HepG2 (cell line): Measurements from ENCODE around the gene HSPA1B. TPM values are rescaled to one million over a fixed set of nuclear protein-coding genes. Genes with fewer than 3 reads are reported as not detected.
"Not testable (repeated sequence)": the region's sequence is repeated elsewhere in the genome, so short reads cannot be mapped to it uniquely, and the experiment has no call there.

Source experiments
- ATAC-seq: fragments of 200-7000 bp; cut with Tn5 transposase; 3 replicates; pipeline ENCODE4 v1.9.1; 2020; ENCODE audit warnings: mild to moderate bottlenecking, moderate library complexity
- BruUV-seq: library from RNA; stranded (reverse); fragments of 400-500 nt; replicated peaks from 2 replicates; lab custom pipeline; 2021; lab: Mats Ljungman, UMichigan
- CTCF ChIA-PET: fragments of 300-600 bp; formaldehyde crosslinking; extraction: SDS; loops from one replicate; lab custom pipeline; 2021; ENCODE audit warnings: low total read pairs, inconsistent platforms, low intra/inter-chr PET ratio; lab: Yijun Ruan, JAX
- POLR2A ChIA-PET: fragments of 350-600 bp; sonication (Branson Sonifier 250); formaldehyde crosslinking; loops from one replicate; lab custom pipeline; 2020; ENCODE audit warnings: antibody characterized with exemption, inconsistent platforms; lab: Yijun Ruan, JAX
- DNase-seq: peaks from one replicate; pipeline ENCODE4 v3.0.0-alpha.2; 2015; ENCODE audit warnings: low spot score
- FAIRE-seq: peaks from 3 replicates; lab custom pipeline; 2011; peaks lifted over from hg19 to GRCh38; lab: Jason Lieb, UNC
- H2AFZ ChIP-seq: one replicate; pipeline ENCODE4 v1.6.1; 2011; ENCODE audit warnings: low read length, inconsistent platforms
- H3K27ac ChIP-seq: fragments of 300-600 bp; 3 replicates; pipeline ENCODE4 v1.8.0; 2011; ENCODE audit warnings: mixed run types, mild to moderate bottlenecking, mixed read lengths, low read length, inconsistent platforms; ENCODE audit not compliant: insufficient read depth; ENCODE audit errors: extremely low read length
- H3K27me3 ChIP-seq, 2 experiments: fragments of 200-600 bp in 1 of 2; 2 replicates in 1 of 2; 3 replicates in 1 of 2; pipeline versions ENCODE4 v1.6.0 to v1.8.0; 2011; ENCODE audit warnings: low read length in 2 of 2, mild to moderate bottlenecking in 2 of 2, moderate library complexity in 2 of 2, inconsistent platforms in 1 of 2; ENCODE audit not compliant: insufficient read depth in 2 of 2, control insufficient read depth in 1 of 2
- H3K36me3 ChIP-seq, 2 experiments: fragments of 200-600 bp in 1 of 2; replicated peaks in 1 of 2; 2 replicates in 1 of 2; 3 replicates in 1 of 2; pipeline versions ENCODE4 v1.5.1 to v1.8.0; 2011; ENCODE audit warnings: low read length in 2 of 2, inconsistent platforms in 1 of 2; ENCODE audit not compliant: insufficient read depth in 2 of 2, control insufficient read depth in 1 of 2
- H3K4me1 ChIP-seq: 2 replicates; pipeline ENCODE4 v1.5.1; 2012; ENCODE audit warnings: low read length, inconsistent platforms; ENCODE audit not compliant: insufficient read depth
- H3K4me2 ChIP-seq: 2 replicates; pipeline ENCODE4 v1.6.0; 2011; ENCODE audit warnings: low read depth, low read length, inconsistent platforms
- H3K4me3 ChIP-seq, 3 experiments: fragments of 200-600 bp in 1 of 3; sonication (generic), shearing (Covaris generic) in 1 of 3; replicated peaks in 1 of 3; 2 replicates each; pipeline ENCODE4 v1.5.1; 2011 to 2016; ENCODE audit warnings: low read length in 3 of 3, inconsistent platforms in 2 of 3, low read depth in 2 of 3, mild to moderate bottlenecking in 2 of 3, control low read depth in 1 of 3, mixed read lengths in 1 of 3; ENCODE audit not compliant: insufficient read depth in 1 of 3
- H3K79me2 ChIP-seq: one replicate; pipeline ENCODE4 v1.6.1; 2011; ENCODE audit warnings: low read length, inconsistent platforms; ENCODE audit not compliant: insufficient read depth
- H3K9ac ChIP-seq: 2 replicates; pipeline ENCODE4 v1.6.0; 2011; ENCODE audit warnings: mild to moderate bottlenecking, low read depth, low read length, inconsistent platforms; ENCODE audit not compliant: insufficient read depth
- H3K9me3 ChIP-seq: 2 replicates; pipeline ENCODE4 v1.5.1; 2012; ENCODE audit warnings: mild to moderate bottlenecking, low read length
- H4K20me1 ChIP-seq: 2 replicates; pipeline ENCODE4 v1.6.0; 2011; ENCODE audit warnings: inconsistent platforms, mild to moderate bottlenecking, low read length, moderate library complexity; ENCODE audit not compliant: insufficient read depth
- PRPF4 ChIP-seq: fragments of 200-400 bp; formaldehyde crosslinking; IDR thresholded peaks from 2 replicates; pipeline ENCODE4 v1.6.1; 2016; ENCODE audit warnings: low read length, low read depth; ENCODE audit not compliant: poor library complexity, severe bottlenecking
- ZNF142 ChIP-seq: sonication (generic); formaldehyde crosslinking; IDR thresholded peaks from 2 replicates; pipeline ENCODE4 v1.4.0; 2020; ENCODE audit warnings: missing genetic modification reagents
- ZNF564 ChIP-seq: sonication (generic); formaldehyde crosslinking; IDR thresholded peaks from 2 replicates; pipeline ENCODE4 v1.8.1; 2023; ENCODE audit warnings: mild to moderate bottlenecking, missing genetic modification reagents
- WGBS: methylation state at CpG from one replicate; pipeline ENCODE4 v1.1.6; 2017; ENCODE audit warnings: low lambda C conversion rate; 5-methylcytosine and 5-hydroxymethylcytosine counted together
- in situ Hi-C: cut with HindIII; loops from 2 replicates; pipeline ENCODE4 v1.10.0; 2017; ENCODE audit warnings: low pct_unique_long_range_greater_than_20kb; ENCODE audit not compliant: extremely low pct_ligation_motif_present
- intact Hi-C: fragments of 100-400 bp; cut with micrococcal nuclease; formaldehyde crosslinking; loops from one replicate; pipeline ENCODE4 v1.10.0; 2022; ENCODE audit not compliant: unreplicated experiment
- polyA plus RNA-seq, 8 experiments: library from polyadenylated mRNA; depleted of rRNA in 3 of 8; stranded (reverse) in 7 of 8; unstranded in 1 of 8; fragments of >200 nt; fragmentation: Illumina TruSeq in 4 of 8; extraction: Trizol in 4 of 8; gene quantifications; 2 replicates each; pipeline versions ENCODE4 v1.2.1 to v1.2.3, GENCODE V29; 2011 to 2016; ENCODE audit warnings: low read depth in 4 of 8, missing spikeins in 1 of 8, mixed read lengths in 1 of 8; ENCODE audit not compliant: insufficient read depth in 1 of 8
- total RNA-seq, 5 experiments: library from RNA; depleted of rRNA; stranded (reverse); fragments of >200 nt; fragmentation: Illumina TruSeq; extraction: Trizol; gene quantifications; 2 replicates each; pipeline ENCODE4 v1.2.3, GENCODE V29; 2016; ENCODE audit warnings: low read depth in 1 of 5

Gene HSPA1B
- total and polyA plus RNA-seq, 2 of the 13 experiments (the other 11 are each of a cell fraction or from before 2014, with no cell fraction given): 26.0 to 186 TPM

GRCh38 chr6:31792761-31793171 lies 34.8 kb upstream of the HSPA1B start (continued):
- TF ChIP-seq ZNF142 (no peak), ZNF564 (no peak)

GRCh38 chr6:31793927-31794245 lies 33.7 kb upstream of the HSPA1B start:
- H3K9ac ChIP-seq: peak overlapping the region; percentile 92
- POLR2A ChIA-PET: interaction anchor here (2.7 to 4.3 kb wide), 3 partner anchors 16 to 56 kb away, joined by 15 to 61 read pairs (median 47); partner anchors contain the start of genes CLIC1, HSPA1B and MSH5
- H3K27ac ChIP-seq: peak overlapping the region; percentile 76
- FAIRE-seq, BruUV-seq, ATAC-seq, DNase-seq, in situ Hi-C loops, H2AFZ ChIP-seq, H3K9me3 ChIP-seq, H3K27me3 ChIP-seq, CTCF ChIA-PET, H4K20me1 ChIP-seq: not testable (repeated sequence)
- 89% methylated on average over 6 of the region's 6 CpGs for WGBS
- peak; percentile 38 for TF ChIP-seq PRPF4
- peaks cover 25% of the 10 kb centered on the region for H3K4me1 ChIP-seq
- peaks cover 22% of the 10 kb centered on the region for H3K79me2 ChIP-seq
- intact Hi-C loops: loop anchor here (2.0 kb wide), 1 partner anchor 21 kb away; the partner anchor contains the start of genes HSPA1A and HSPA1L
- peak overlapping the region; percentile 95 for H3K4me2 ChIP-seq
- H3K36me3 ChIP-seq: peaks cover 9 to 33% of the 10 kb centered on the region in 2 experiments
- peak overlapping the region; percentile 89 to 98 (median 98); a peak in 5 of 6 replicates for H3K4me3 ChIP-seq
